OCI-M2 (cell line): Measurements from ENCODE around the gene FMO5.

Experiments
- DNase-seq: peaks from one replicate; lab custom pipeline; 2025; ENCODE audit not compliant: unreplicated experiment; lab: John Stamatoyannopoulos, UW

FMO5 gene

DNA sequence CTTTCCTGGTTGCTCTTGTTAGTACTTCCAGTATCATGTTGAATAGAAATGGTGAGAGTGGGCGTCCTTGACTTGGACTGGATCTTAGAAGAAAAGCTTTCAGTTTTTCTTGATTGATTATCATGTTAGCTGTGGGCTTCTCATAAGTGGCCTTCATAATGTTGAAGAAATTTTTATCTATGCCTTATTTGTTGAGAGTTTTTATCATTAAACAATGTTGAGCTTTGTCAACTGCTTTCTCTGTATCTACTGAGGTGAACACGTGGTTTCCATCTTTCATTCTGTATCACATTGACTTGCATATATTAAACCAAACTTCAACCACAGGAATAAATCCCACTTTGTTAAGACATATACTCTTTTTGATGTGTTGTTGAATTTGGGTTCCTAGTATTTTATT, 82.3 kb downstream of the FMO5 start:
- DNase-seq = no peak
